IMR-90 (cell line): Measurements from ENCODE around the gene FAM234B. TPM values are rescaled to one million over a fixed set of nuclear protein-coding genes. Genes with fewer than 3 reads are reported as not detected.

Experiments used
- ATAC-seq: fragments of 200-7000 bp; cut with Tn5 transposase; 2 replicates; pipeline ENCODE4 v1.9.1; 2020; ENCODE audit warnings: low read depth, mild to moderate bottlenecking, moderate library complexity
- BruUV-seq: library from RNA; stranded (reverse); fragments of 400-500 nt; replicated peaks from 2 replicates; lab custom pipeline; 2021; lab: Mats Ljungman, UMichigan
- CTCF ChIA-PET: fragments of 300-600 bp; formaldehyde crosslinking; extraction: SDS; loops from one replicate; lab custom pipeline; 2021; ENCODE audit warnings: antibody characterized with exemption; lab: Yijun Ruan, JAX
- POLR2A ChIA-PET: fragments of 300-600 bp; sonication (Branson Sonifier 250); formaldehyde crosslinking; loops from one replicate; lab custom pipeline; 2022; ENCODE audit warnings: antibody characterized with exemption; ENCODE audit not compliant: unreplicated experiment; lab: Charles Lee
- DNase-seq: peaks from one replicate; pipeline ENCODE4 v3.0.0; 2013
- H2AFZ ChIP-seq: replicated peaks from 2 replicates; pipeline ENCODE3; 2013; ENCODE audit warnings: low read length, mild to moderate bottlenecking; ENCODE audit not compliant: poor library complexity
- H2AK5ac ChIP-seq: 2 replicates; pipeline ENCODE4 v1.6.1; 2013; ENCODE audit warnings: low read depth, low read length, inconsistent platforms
- H2AK9ac ChIP-seq: replicated peaks from 2 replicates; pipeline ENCODE3; 2013; ENCODE audit warnings: mild to moderate bottlenecking, low read depth, low read length, moderate library complexity; ENCODE audit not compliant: poor library complexity
- H2BK120ac ChIP-seq: 2 replicates; pipeline ENCODE4 v1.6.1; 2013; ENCODE audit warnings: low read depth, low read length, inconsistent platforms
- H2BK15ac ChIP-seq: 3 replicates; pipeline ENCODE4 v1.6.1; 2013; ENCODE audit warnings: low read depth, low read length, inconsistent platforms
- H2BK20ac ChIP-seq: 2 replicates; pipeline ENCODE4 v1.6.1; 2013; ENCODE audit warnings: low read depth, mild to moderate bottlenecking, inconsistent platforms, low read length, moderate library complexity
- H2BK5ac ChIP-seq: 2 replicates; pipeline ENCODE4 v1.6.1; 2013; ENCODE audit warnings: mild to moderate bottlenecking, low read depth, low read length, inconsistent platforms; ENCODE audit not compliant: poor library complexity, severe bottlenecking
- H3K14ac ChIP-seq: replicated peaks from 2 replicates; pipeline ENCODE4 v1.6.1; 2013; ENCODE audit warnings: low read depth, low read length, inconsistent platforms
- H3K18ac ChIP-seq: 2 replicates; pipeline ENCODE4 v1.6.1; 2013; ENCODE audit warnings: low read depth, low read length, control low read depth
- H3K23ac ChIP-seq: 2 replicates; pipeline ENCODE4 v1.6.1; 2013; ENCODE audit warnings: low read depth, low read length, inconsistent platforms
- H3K27ac ChIP-seq: 2 replicates; pipeline ENCODE4 v1.5.1; 2013; ENCODE audit warnings: mild to moderate bottlenecking, control low read depth, low read length; ENCODE audit not compliant: insufficient read depth
- H3K27me3 ChIP-seq: 2 replicates; pipeline ENCODE4 v1.6.1; 2013; ENCODE audit warnings: low read length; ENCODE audit not compliant: control insufficient read depth, insufficient read depth
- H3K36me3 ChIP-seq: 2 replicates; pipeline ENCODE4 v1.6.1; 2013; ENCODE audit warnings: low read length, mixed read lengths; ENCODE audit not compliant: control insufficient read depth, insufficient read depth
- H3K4ac ChIP-seq: 2 replicates; pipeline ENCODE4 v1.6.1; 2013; ENCODE audit warnings: low read depth, low read length, inconsistent platforms
- H3K4me1 ChIP-seq: 2 replicates; pipeline ENCODE4 v1.6.1; 2013; ENCODE audit warnings: low read length, mixed read lengths; ENCODE audit not compliant: control insufficient read depth, insufficient read depth
- H3K4me2 ChIP-seq: 2 replicates; pipeline ENCODE4 v1.6.1; 2013; ENCODE audit warnings: low read depth, mild to moderate bottlenecking, control low read depth, low read length, moderate library complexity
- H3K4me3 ChIP-seq: 2 replicates; pipeline ENCODE4 v1.5.1; 2013; ENCODE audit warnings: low read depth, mild to moderate bottlenecking, control low read depth, low read length, moderate library complexity; ENCODE audit not compliant: insufficient read depth
- H3K56ac ChIP-seq: 2 replicates; pipeline ENCODE4 v1.6.1; 2013; ENCODE audit warnings: low read length, inconsistent platforms; ENCODE audit not compliant: insufficient read depth; ENCODE audit errors: extremely low read depth
- H3K79me1 ChIP-seq, 2 experiments: 2 replicates each; pipeline ENCODE4 v1.6.1; 2013; ENCODE audit warnings: low read length in 2 of 2, inconsistent platforms in 1 of 2, low read depth in 1 of 2
- H3K9ac ChIP-seq: 2 replicates; pipeline ENCODE4 v1.6.1; 2013; ENCODE audit warnings: low read depth, low read length, control low read depth
- H3K9me1 ChIP-seq: 2 replicates; pipeline ENCODE4 v1.6.1; 2013; ENCODE audit warnings: low read length, inconsistent platforms; ENCODE audit not compliant: insufficient read depth
- H3K9me3 ChIP-seq: 2 replicates; pipeline ENCODE4 v1.6.1; 2013; ENCODE audit warnings: low read length; ENCODE audit not compliant: control insufficient read depth, insufficient read depth
- H4K20me1 ChIP-seq: 2 replicates; pipeline ENCODE4 v1.6.1; 2013; ENCODE audit warnings: low read length, inconsistent platforms; ENCODE audit not compliant: insufficient read depth
- H4K5ac ChIP-seq: 2 replicates; pipeline ENCODE4 v1.6.1; 2013; ENCODE audit warnings: mild to moderate bottlenecking, low read depth, low read length, control low read depth
- H4K8ac ChIP-seq, 2 experiments: 2 replicates each; pipeline ENCODE4 v1.6.1; 2013; ENCODE audit warnings: low read depth in 2 of 2, low read length in 2 of 2, control low read depth in 1 of 2, inconsistent platforms in 1 of 2
- H4K91ac ChIP-seq: 2 replicates; pipeline ENCODE4 v1.6.1; 2013; ENCODE audit warnings: low read depth, low read length, inconsistent platforms; ENCODE audit not compliant: insufficient read depth
- BHLHE40 ChIP-seq: fragments of 150-350 bp; IDR thresholded peaks from 2 replicates; pipeline ENCODE4 v1.6.1; 2016; ENCODE audit warnings: mild to moderate bottlenecking, low read depth, low read length
- ELK1 ChIP-seq: fragments of 150-350 bp; IDR thresholded peaks from 2 replicates; pipeline ENCODE4 v1.6.1; 2016; ENCODE audit warnings: low read depth, mild to moderate bottlenecking, low read length, moderate library complexity, borderline replicate concordance
- MXI1 ChIP-seq: IDR thresholded peaks from 2 replicates; pipeline ENCODE4 v1.6.1; 2012; ENCODE audit warnings: low read depth, mild to moderate bottlenecking, low read length, moderate library complexity, borderline replicate concordance
- SMC3 ChIP-seq: fragments of 150-350 bp; IDR thresholded peaks from 2 replicates; pipeline ENCODE4 v1.6.1; 2016; ENCODE audit warnings: low read depth, mild to moderate bottlenecking, antibody characterized with exemption, low read length, moderate library complexity
- WGBS, 2 experiments: methylation state at CpG; one replicate each; pipeline versions ENCODE4 v1.1.5 to v1.1.7; 2013; ENCODE audit warnings: missing lambda C conversion rate in 2 of 2; ENCODE audit not compliant: insufficient read length in 1 of 2; ENCODE audit errors: extremely low coverage in 2 of 2; 5-methylcytosine and 5-hydroxymethylcytosine counted together
- dilution Hi-C: fragments of 300-500 bp; cut with HindIII; formaldehyde crosslinking; loops from one replicate; pipeline ENCODE4 v1.14.3; 2018; ENCODE audit warnings: low sequenced_read_pairs; ENCODE audit not compliant: unreplicated experiment
- in situ Hi-C: fragments of 300-500 bp; cut with MboI; formaldehyde crosslinking; loops from 3 replicates; pipeline ENCODE4 v1.14.3; 2019; ENCODE audit warnings: low sequenced_read_pairs, inconsistent platforms, mixed read lengths
- intact Hi-C: fragments of 100-400 bp; cut with micrococcal nuclease; formaldehyde crosslinking; loops from 2 replicates; pipeline ENCODE4 v1.10.0; 2022
- polyA plus RNA-seq, 3 experiments: library from polyadenylated mRNA; depleted of rRNA; stranded (reverse); fragments of >200 nt; gene quantifications; 2 replicates each; pipeline ENCODE4 v1.2.3, GENCODE V29; 2012; ENCODE audit warnings: low replicate concordance in 1 of 3
- total RNA-seq: library from RNA; depleted of rRNA; stranded (reverse); fragments of >200 nt; gene quantifications from 2 replicates; pipeline ENCODE4 v1.2.3, GENCODE V29; 2012
- TF ChIP-seq, protein P1 (sequence below): fragments of 150-350 bp; IDR thresholded peaks from 2 replicates; pipeline ENCODE4 v1.6.1; 2017; ENCODE audit warnings: mild to moderate bottlenecking, antibody characterized with exemption, low read length, low read depth

Gene FAM234B
- total and polyA plus RNA-seq, 2 of the 4 experiments (the other 2 are of a cell fraction): 3.6 to 8.6 TPM

GRCh38 chr12:13002301-13003097, 41.7 kb upstream of the FAM234B start:
- ATAC-seq: no peak
- Histone ChIP-seq H2BK5ac (peak overlapping the region; percentile 82), H4K5ac (peak overlapping the region; percentile 93; the same call in 1 of the 2 replicates), H4K8ac (peak overlapping the region; percentile 79 to 92; a peak in 3 of 4 replicates), H3K4ac (peak overlapping the region; percentile 83), H3K9ac (no peak overlapping the region; the same call in 1 of the 2 replicates), H2AK5ac (peak overlapping the region; percentile 92), H2BK15ac (peak overlapping the region; percentile 85; the same call in 2 of the 3 replicates), H3K14ac (peak overlapping the region; percentile 87), H3K79me1 (peaks cover 29 to 50% of the 10 kb centered on the region in 2 experiments), H3K9me3 (no peaks in the 10 kb centered on the region), H3K27ac (0 out of 2 replicates have a peak overlapping the region, but pooled peaks have one; percentile 4), H3K18ac (peak overlapping the region; percentile 58; the same call in 1 of the 2 replicates), H3K23ac (peak overlapping the region; percentile 91), H3K27me3 (no peaks in the 10 kb centered on the region), H2BK20ac (peak overlapping the region; percentile 78), H3K4me3 (no peak overlapping the region), H3K9me1 (peaks cover 23% of the 10 kb centered on the region), H4K20me1 (peaks cover 12% of the 10 kb centered on the region), H3K36me3 (no peaks in the 10 kb centered on the region), H3K4me2 (peak overlapping the region; percentile 87), H2AK9ac (peak overlapping the region; percentile 66), H2AFZ (peak overlapping the region; percentile 94), H3K56ac (no peak overlapping the region), H4K91ac (peak overlapping the region; percentile 94), H2BK120ac (peak overlapping the region; percentile 87), H3K4me1 (peaks cover 17% of the 10 kb centered on the region)
- intact Hi-C loops: loop anchor here (5.0 kb wide), 1 partner anchor 210 kb away; no protein-coding TSS in a partner anchor
- no peak for TF ChIP-seq SMC3
- TF ChIP-seq ELK1: no peak
- TF ChIP-seq MXI1: no peak
- TF ChIP-seq, protein P1, sequence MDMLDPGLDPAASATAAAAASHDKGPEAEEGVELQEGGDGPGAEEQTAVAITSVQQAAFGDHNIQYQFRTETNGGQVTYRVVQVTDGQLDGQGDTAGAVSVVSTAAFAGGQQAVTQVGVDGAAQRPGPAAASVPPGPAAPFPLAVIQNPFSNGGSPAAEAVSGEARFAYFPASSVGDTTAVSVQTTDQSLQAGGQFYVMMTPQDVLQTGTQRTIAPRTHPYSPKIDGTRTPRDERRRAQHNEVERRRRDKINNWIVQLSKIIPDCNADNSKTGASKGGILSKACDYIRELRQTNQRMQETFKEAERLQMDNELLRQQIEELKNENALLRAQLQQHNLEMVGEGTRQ: no peak
- peak; percentile 85 for TF ChIP-seq BHLHE40
- ChIA-PET POLR2A (interaction anchor here (0.6 kb wide), 1 partner anchor 98 kb away, joined by 3 read pairs; no protein-coding TSS in a partner anchor), CTCF (no interaction called here)
- DNase-seq: peak; percentile 23
- WGBS, 2 experiments: 20% methylated on average over 1 of the region's 10 CpGs; no CpG with 5 or more reads in 1 of the 2 experiments
- BruUV-seq: TSS peak; percentile 24
- dilution Hi-C loops: no loop called here
- in situ Hi-C loops: loop anchor here (10.0 kb wide), 1 partner anchor 222 kb away; no protein-coding TSS in a partner anchor
